Naive thymus-derived CD8-positive, alpha-beta T cell (primary cell): Measurements from ENCODE around the gene OR8D1. TPM values are rescaled to one million over a fixed set of nuclear protein-coding genes. Genes with fewer than 3 reads are reported as not detected.

Source experiments
- ATAC-seq, 2 donors: fragments of 150-1000 bp; cut with Tn5 transposase in 1 of 2; sonication (Bioruptor Pico), chemical (Tn5 transposase) in 1 of 2; 1 replicate in 1 of 2; 2 replicates in 1 of 2; pipeline ENCODE4 v1.10.0; 2021; ENCODE audit warnings: mild to moderate bottlenecking in 2 of 2, moderate library complexity in 2 of 2
- POLR2A ChIA-PET: fragments of 350-600 bp; sonication (Branson Sonifier 250); formaldehyde crosslinking; loops from one replicate; lab custom pipeline; 2021; ENCODE audit warnings: antibody characterized with exemption; lab: Charles Lee
- DNase-seq, 10 donors: peaks; one replicate each; pipeline versions ENCODE4 v3.0.0 to v3.0.0-alpha.2; 2020 to 2022
- H3K27ac Mint-ChIP-seq, 10 donors: one replicate each; pipeline ENCODE4 v1.8.0; 2020 to 2022; ENCODE audit warnings: mild to moderate bottlenecking in 10 of 10, mixed read lengths in 10 of 10, moderate library complexity in 4 of 10, inconsistent platforms in 1 of 10
- H3K27me3 Mint-ChIP-seq, 5 donors: one replicate each; pipeline ENCODE4 v1.8.0; 2021 to 2022; ENCODE audit warnings: mixed read lengths in 5 of 5
- H3K36me3 Mint-ChIP-seq, 3 donors: one replicate each; pipeline ENCODE4 v1.8.0; 2020 to 2022; ENCODE audit warnings: mixed read lengths in 3 of 3, mild to moderate bottlenecking in 2 of 3, inconsistent platforms in 1 of 3
- H3K4me1 Mint-ChIP-seq, 4 donors: one replicate each; pipeline ENCODE4 v1.8.0; 2021 to 2022; ENCODE audit warnings: mixed read lengths in 4 of 4
- H3K4me3 Mint-ChIP-seq, 10 donors: one replicate each; pipeline ENCODE4 v1.8.0; 2020 to 2022; ENCODE audit warnings: mild to moderate bottlenecking in 10 of 10, mixed read lengths in 10 of 10, moderate library complexity in 6 of 10, inconsistent platforms in 1 of 10
- H3K9me3 Mint-ChIP-seq, 9 donors: one replicate each; pipeline ENCODE4 v1.8.0; 2020 to 2022; ENCODE audit warnings: mixed read lengths in 9 of 9, mild to moderate bottlenecking in 3 of 9, inconsistent platforms in 1 of 9, moderate library complexity in 1 of 9
- polyA plus RNA-seq, 3 donors: library from polyadenylated mRNA; unstranded; fragments of 300-500 nt; fragmentation: Illumina TruSeq; gene quantifications; one replicate each; pipeline ENCODE4 v1.2.3, GENCODE V29; 2021
- total RNA-seq, 8 experiments: library from RNA in 2 of 8; stranded (reverse) in 2 of 8; gene quantifications; one replicate each; pipeline ENCODE4 v1.2.3 and lab custom pipeline; 2021 to 2026

OR8D1 gene
- total RNA-seq (not detected), polyA plus RNA-seq (not detected), total RNA-seq (lab: John Stamatoyannopoulos, UW) (0 to 0.09 (median 0) reads per million in 6 experiments)

DNA sequence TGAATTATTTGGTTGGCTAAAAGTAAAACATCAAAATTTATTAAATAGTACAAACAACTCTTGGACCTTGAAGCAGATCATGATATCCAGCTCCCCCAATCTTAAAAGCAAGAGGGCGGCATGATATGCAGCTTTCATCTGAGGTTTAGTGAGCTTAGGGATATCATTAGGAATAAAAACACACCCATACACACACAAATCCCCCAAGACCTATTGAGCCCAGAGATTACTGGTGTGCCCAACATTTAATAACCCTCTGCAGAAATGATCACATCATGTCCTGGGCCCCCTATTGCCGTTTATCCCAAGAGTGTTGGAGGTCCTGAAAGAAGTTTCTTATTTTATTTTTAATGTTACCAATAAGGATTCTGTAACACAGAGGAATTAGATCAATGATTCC is at the start of gene OR8D1:
Gene OR8D1, minus strand, starts transcription at position 101 of the 400 bp plus-strand sequence. CDS start 3,183 bp downstream, outside the sequence.
- Mint-ChIP-seq H3K9me3 (peaks cover 0 to under 1% (median 0%) of the 10 kb centered on the region in 9 donors), H3K4me3 (no peak within 1 kb of the TSS), H3K36me3 (no peaks in the 10 kb centered on the region), H3K27ac (no peak within 1 kb of the TSS), H3K4me1 (no peaks in the 10 kb centered on the region), H3K27me3 (peaks cover under 1 to 14% (median 4%) of the 10 kb centered on the region in 5 donors)
- ATAC-seq = no peak
- DNase-seq = no peak
- POLR2A ChIA-PET = no interaction called here

DNA sequence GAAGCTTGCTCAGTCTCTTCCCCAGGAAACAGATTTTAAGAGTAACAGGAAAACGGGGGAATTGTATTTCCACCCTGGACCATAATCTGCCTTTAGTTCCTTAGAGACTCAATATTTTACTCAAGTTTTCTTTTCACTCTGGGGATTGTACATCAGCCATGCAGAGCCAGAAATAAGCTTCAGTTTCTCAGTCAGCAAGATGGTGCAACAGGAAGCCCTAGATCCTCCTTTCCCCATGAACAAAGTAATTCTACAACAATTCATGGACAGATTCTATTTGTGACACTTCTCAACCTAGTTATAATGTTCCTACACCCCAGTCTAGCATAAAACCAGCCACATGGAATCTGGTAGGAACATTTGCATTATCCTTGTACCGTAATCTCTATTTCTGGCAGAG is 45.8 kb upstream of the OR8D1 start:
- Mint-ChIP-seq H3K4me3 (no peak overlapping the region), H3K9me3 (peaks cover 0 to 4% (median 0%) of the 10 kb centered on the region in 9 donors), H3K36me3 (no peaks in the 10 kb centered on the region), H3K27ac (no peak overlapping the region), H3K27me3 (peaks cover 2 to 20% (median 4%) of the 10 kb centered on the region in 5 donors), H3K4me1 (no peaks in the 10 kb centered on the region)
- no peak for ATAC-seq
- no peak for DNase-seq
- POLR2A ChIA-PET = interaction anchor here (0.7 kb wide), 1 partner anchor 30 kb away, joined by 7 read pairs; no protein-coding TSS in a partner anchor

GRCh38 chr11:124346311-124346955 is 32.7 kb upstream of the OR8D1 start:
- Mint-ChIP-seq H3K4me3 (no peak overlapping the region), H3K27ac (no peak overlapping the region), H3K4me1 (no peaks in the 10 kb centered on the region), H3K36me3 (peaks cover 0 to 5% (median 0%) of the 10 kb centered on the region in 3 donors), H3K9me3 (peaks cover 0 to 28% (median 3%) of the 10 kb centered on the region in 9 donors), H3K27me3 (peaks cover 2 to 26% (median 5%) of the 10 kb centered on the region in 5 donors)
- DNase-seq (no peak), ATAC-seq (no peak)
- POLR2A ChIA-PET = no interaction called here

- peaks cover 0 to 19% (median 0%) of the 10 kb centered on the region in 9 donors for H3K9me3 Mint-ChIP-seq
- H3K4me1 Mint-ChIP-seq = no peaks in the 10 kb centered on the region
- no peak for DNase-seq
- H3K27me3 Mint-ChIP-seq = peaks cover 2 to 26% (median 5%) of the 10 kb centered on the region in 5 donors
- no peak for ATAC-seq
- POLR2A ChIA-PET = no interaction called here
- no peak overlapping the region for H3K27ac Mint-ChIP-seq
- no peak overlapping the region for H3K4me3 Mint-ChIP-seq
- H3K36me3 Mint-ChIP-seq = no peaks in the 10 kb centered on the region
These were observed 30.6 kb upstream of the OR8D1 start for GRCh38 chr11:124344346-124344745.

DNA sequence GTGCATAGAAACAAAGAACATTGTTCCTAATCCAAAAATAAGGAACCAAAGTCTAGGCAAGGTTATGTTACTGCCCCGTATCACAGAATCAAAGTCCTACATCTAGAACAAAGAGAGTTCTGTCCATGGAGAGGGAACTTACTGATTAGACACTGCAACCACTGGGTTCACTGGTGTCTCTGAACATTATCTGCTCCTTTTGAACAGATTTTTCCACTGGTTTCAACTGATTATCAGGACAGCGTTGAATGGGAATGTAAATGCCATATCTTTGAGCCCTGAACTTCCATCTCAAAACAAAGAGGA is 26.3 kb upstream of the OR8D1 start:
- Mint-ChIP-seq H3K4me1 (no peaks in the 10 kb centered on the region), H3K4me3 (no peak overlapping the region), H3K27me3 (peaks cover 0 to 6% (median 2%) of the 10 kb centered on the region in 5 donors), H3K9me3 (peaks cover 0 to 2% (median 0%) of the 10 kb centered on the region in 9 donors), H3K36me3 (no peaks in the 10 kb centered on the region), H3K27ac (no peak overlapping the region)
- POLR2A ChIA-PET = no interaction called here
- ATAC-seq (no peak), DNase-seq (no peak)

GRCh38 chr11:124339396-124340141 is 25.8 kb upstream of the OR8D1 start:
- ATAC-seq (no peak), DNase-seq (no peak)
- Mint-ChIP-seq H3K4me3 (no peak overlapping the region), H3K9me3 (peaks cover 0 to 2% (median 0%) of the 10 kb centered on the region in 9 donors), H3K36me3 (no peaks in the 10 kb centered on the region), H3K27me3 (peaks cover 0 to 2% (median under 1%) of the 10 kb centered on the region in 5 donors), H3K4me1 (no peaks in the 10 kb centered on the region), H3K27ac (no peak overlapping the region)
- POLR2A ChIA-PET = no interaction called here

GRCh38 chr11:124331873-124332272 is 18.1 kb upstream of the OR8D1 start:
- DNase-seq (no peak), ATAC-seq (no peak)
- POLR2A ChIA-PET = no interaction called here
- no peak overlapping the region for H3K27ac Mint-ChIP-seq
- H3K4me1 Mint-ChIP-seq = peaks cover 0 to 33% (median 0%) of the 10 kb centered on the region in 4 donors
- peaks cover 0 to 2% (median 0%) of the 10 kb centered on the region in 9 donors for H3K9me3 Mint-ChIP-seq
- H3K4me3 Mint-ChIP-seq = no peak overlapping the region
- H3K27me3 Mint-ChIP-seq = peaks cover 0 to 25% (median 7%) of the 10 kb centered on the region in 5 donors
- H3K36me3 Mint-ChIP-seq = no peaks in the 10 kb centered on the region

DNA sequence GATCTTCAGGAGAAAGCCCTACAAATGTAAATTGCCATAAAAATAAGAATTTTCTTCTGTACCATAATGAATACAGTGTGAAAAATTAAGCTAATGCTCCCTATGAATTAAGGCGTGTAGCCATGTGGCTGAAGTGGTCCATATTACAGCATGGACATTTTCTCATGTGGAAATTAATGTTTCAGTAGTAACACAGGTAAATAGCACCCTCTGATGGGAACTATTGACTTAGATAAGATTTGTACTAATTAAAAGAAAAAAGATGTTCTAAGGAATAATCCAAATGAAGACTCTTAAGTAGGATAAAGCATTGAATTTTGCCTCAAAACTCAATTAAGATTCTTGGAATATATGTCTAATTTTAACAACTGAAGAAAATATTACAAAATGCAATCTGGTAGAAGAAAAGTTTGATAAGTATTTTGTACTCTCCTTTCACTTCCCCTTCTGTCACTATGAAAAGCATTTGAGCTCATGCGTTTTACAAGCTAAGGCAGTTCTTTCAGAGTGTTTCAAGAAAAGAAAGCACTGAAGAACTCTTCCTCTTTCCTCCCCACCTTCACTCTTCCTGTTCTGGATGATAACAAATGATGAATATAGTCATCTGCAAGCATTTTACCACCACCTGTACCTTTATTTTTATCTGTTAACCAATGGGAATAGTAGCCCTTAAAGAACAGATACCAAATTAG is 16.2 kb upstream of the OR8D1 start:
- H3K4me3 Mint-ChIP-seq = peak overlapping the region in 1 of 10 donors; percentile 33
- POLR2A ChIA-PET = interaction anchor here (0.6 kb wide), 1 partner anchor 30 kb away, joined by 7 read pairs; no protein-coding TSS in a partner anchor
- H3K36me3 Mint-ChIP-seq = no peaks in the 10 kb centered on the region
- no peak overlapping the region for H3K27ac Mint-ChIP-seq
- DNase-seq (no peak), ATAC-seq (no peak)
- peaks cover 0 to 4% (median 0%) of the 10 kb centered on the region in 9 donors for H3K9me3 Mint-ChIP-seq
- peaks cover 0 to 44% (median 0%) of the 10 kb centered on the region in 4 donors for H3K4me1 Mint-ChIP-seq
- peaks cover 0 to 27% (median 9%) of the 10 kb centered on the region in 5 donors for H3K27me3 Mint-ChIP-seq

GRCh38 chr11:124327775-124328174 is 14.0 kb upstream of the OR8D1 start:
- POLR2A ChIA-PET = no interaction called here

GRCh38 chr11:124322356-124322755 is 8.6 kb upstream of the OR8D1 start:
- Mint-ChIP-seq H3K9me3 (peaks cover 0 to 19% (median 0%) of the 10 kb centered on the region in 9 donors), H3K27me3 (peaks cover 7 to 30% (median 11%) of the 10 kb centered on the region in 5 donors), H3K36me3 (no peaks in the 10 kb centered on the region), H3K4me3 (no peak overlapping the region), H3K27ac (no peak overlapping the region), H3K4me1 (peaks cover 0 to 17% (median 0%) of the 10 kb centered on the region in 4 donors)
- no peak for ATAC-seq
- POLR2A ChIA-PET = no interaction called here
- no peak for DNase-seq

More at GRCh38 chr11:124327775-124328174, 14.0 kb upstream of the OR8D1 start:
- Mint-ChIP-seq H3K4me3 (no peak overlapping the region), H3K27ac (peak overlapping the region in 1 of 10 donors; percentile 30), H3K9me3 (peaks cover 0 to 10% (median 0%) of the 10 kb centered on the region in 9 donors), H3K4me1 (peaks cover 0 to 48% (median 0%) of the 10 kb centered on the region in 4 donors), H3K27me3 (peaks cover 2 to 35% (median 13%) of the 10 kb centered on the region in 5 donors), H3K36me3 (no peaks in the 10 kb centered on the region)
- ATAC-seq (no peak), DNase-seq (no peak)

DNA sequence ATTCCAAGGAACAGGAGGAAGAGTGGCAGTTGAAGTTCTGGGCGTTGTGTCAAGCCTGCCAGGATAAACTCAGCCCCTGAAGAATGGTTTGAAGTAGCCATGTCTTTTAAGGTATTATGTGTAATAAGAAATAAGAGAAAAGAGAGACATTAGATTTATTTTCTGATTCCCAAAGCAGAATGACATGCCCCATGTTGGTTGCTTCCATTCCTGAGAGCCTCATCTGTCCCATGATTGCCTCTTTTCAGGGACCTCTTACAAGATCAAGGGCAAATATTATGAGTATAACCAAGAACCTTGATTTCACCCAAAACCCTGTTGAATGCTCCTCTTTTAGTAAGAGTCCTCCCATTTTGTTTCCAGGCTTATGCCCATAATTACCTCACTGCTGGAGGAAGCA is 6.3 kb upstream of the OR8D1 start, which contains the start of gene OR8D2:
Gene OR8D2, minus strand, starts transcription at position 101 of the 400 bp plus-strand sequence. Its CDS starts 0 bp downstream, at position 101.
- H3K36me3 Mint-ChIP-seq = no peaks in the 10 kb centered on the region
- H3K27me3 Mint-ChIP-seq = peaks cover 4 to 26% (median 13%) of the 10 kb centered on the region in 5 donors
- peaks cover 0 to 16% (median 0%) of the 10 kb centered on the region in 9 donors for H3K9me3 Mint-ChIP-seq
- no peak for DNase-seq
- H3K27ac Mint-ChIP-seq = no peak within 1 kb of the TSS
- H3K4me3 Mint-ChIP-seq = no peak within 1 kb of the TSS
- POLR2A ChIA-PET = no interaction called here
- H3K4me1 Mint-ChIP-seq = peaks cover 0 to 6% (median 0%) of the 10 kb centered on the region in 4 donors
- no peak for ATAC-seq

- H3K27ac Mint-ChIP-seq = no peak overlapping the region
- POLR2A ChIA-PET = no interaction called here
- no peaks in the 10 kb centered on the region for H3K36me3 Mint-ChIP-seq
- H3K9me3 Mint-ChIP-seq = peaks cover 0 to 9% (median 0%) of the 10 kb centered on the region in 9 donors
- H3K4me3 Mint-ChIP-seq = no peak overlapping the region
- no peaks in the 10 kb centered on the region for H3K4me1 Mint-ChIP-seq
- DNase-seq = no peak
- H3K27me3 Mint-ChIP-seq = peaks cover 4 to 12% (median 8%) of the 10 kb centered on the region in 5 donors
- ATAC-seq = no peak
These were observed 1.3 kb upstream of the OR8D1 start for GRCh38 chr11:124315052-124315451.
